ENCODE data around the gene MED15.

DNA sequence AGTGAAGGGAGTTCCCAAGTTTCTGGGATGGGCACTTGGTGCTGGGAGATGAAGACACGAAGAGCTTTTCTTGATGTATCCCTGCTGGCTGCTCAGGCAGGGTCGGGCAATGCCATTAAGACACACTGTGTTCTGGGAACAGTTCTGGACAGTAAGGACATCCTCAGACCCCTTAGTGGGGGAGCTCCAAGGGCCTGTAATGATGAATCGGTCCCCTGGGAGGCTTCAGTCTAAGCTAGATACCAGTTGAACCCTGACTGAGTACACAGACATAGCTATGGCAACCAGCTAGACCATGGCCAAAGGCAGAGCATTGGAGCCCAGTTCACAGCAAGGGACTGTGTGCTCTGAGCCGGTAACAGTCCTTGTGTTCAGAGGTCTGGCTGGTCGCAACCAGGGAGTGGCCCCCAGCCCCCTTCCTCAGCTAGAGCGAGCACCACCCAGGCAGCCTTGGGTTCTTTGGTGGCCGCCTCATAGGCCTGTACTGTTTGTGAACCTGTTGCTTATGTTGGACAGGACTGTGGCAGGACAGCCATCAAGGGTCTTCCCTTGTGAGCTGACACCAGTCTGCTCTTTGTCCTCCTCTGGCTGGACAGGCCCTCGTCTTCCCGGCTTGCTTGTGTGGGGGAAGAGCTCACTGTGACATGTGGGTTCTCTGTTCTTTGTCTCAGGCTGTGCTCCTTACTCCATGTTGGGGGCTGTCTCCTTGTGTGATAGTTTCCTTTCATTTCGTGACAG is 25.0 kb downstream of the MED15 start:
- TF ChIP-seq, protein P1, sequence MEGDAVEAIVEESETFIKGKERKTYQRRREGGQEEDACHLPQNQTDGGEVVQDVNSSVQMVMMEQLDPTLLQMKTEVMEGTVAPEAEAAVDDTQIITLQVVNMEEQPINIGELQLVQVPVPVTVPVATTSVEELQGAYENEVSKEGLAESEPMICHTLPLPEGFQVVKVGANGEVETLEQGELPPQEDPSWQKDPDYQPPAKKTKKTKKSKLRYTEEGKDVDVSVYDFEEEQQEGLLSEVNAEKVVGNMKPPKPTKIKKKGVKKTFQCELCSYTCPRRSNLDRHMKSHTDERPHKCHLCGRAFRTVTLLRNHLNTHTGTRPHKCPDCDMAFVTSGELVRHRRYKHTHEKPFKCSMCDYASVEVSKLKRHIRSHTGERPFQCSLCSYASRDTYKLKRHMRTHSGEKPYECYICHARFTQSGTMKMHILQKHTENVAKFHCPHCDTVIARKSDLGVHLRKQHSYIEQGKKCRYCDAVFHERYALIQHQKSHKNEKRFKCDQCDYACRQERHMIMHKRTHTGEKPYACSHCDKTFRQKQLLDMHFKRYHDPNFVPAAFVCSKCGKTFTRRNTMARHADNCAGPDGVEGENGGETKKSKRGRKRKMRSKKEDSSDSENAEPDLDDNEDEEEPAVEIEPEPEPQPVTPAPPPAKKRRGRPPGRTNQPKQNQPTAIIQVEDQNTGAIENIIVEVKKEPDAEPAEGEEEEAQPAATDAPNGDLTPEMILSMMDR (IDR thresholded peaks at IDR 0.05 in 4 of 5, conservative IDR thresholded peaks at IDR 0.05 in 1 of 5), result no peak
- TF ChIP-seq POLR2A (IDR thresholded peaks at IDR 0.05), result no peak

Data from gastrocnemius medialis (tissue), 4 donors.